ENCODE results near the gene HTT-AS. TPM values are rescaled to one million over a fixed set of nuclear protein-coding genes. Genes with fewer than 3 reads are reported as not detected.

The HTT-AS gene
- total RNA-seq, 1 experiment from 2014 or later, result not detected

DNA sequence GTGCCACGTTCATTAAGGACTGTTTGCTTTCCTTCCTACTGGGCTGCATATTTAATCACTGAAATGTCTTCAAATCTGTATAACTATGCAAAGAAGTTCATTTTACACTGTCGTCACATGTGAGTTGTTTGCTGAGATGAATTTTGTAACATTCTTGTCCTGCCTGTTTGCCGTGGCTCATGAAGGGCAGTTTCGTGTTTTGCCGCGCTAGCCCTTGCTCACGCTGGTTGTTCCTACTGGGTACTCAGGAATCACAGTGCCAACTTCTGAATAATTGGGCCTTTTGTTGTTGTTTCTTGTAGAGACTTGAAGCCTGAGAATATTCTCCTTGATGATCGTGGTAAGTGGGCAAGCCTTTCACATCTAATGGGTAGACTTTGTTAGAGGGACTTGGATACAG, 52.2 kb downstream of the HTT-AS start:
- Histone ChIP-seq H3K9me3 (no peaks in the 10 kb centered on the region), H3K36me3 (ENCODE audit: control insufficient read depth, insufficient read depth, low read length) (no peaks in the 10 kb centered on the region), H3K4me1 (no peaks in the 10 kb centered on the region), H3K4me3 (ENCODE audit: low read depth, low read length) (no peak overlapping the region), H3K27me3 (replicated peaks; ENCODE audit: control insufficient read depth, insufficient read depth, low read length) (no peaks in the 10 kb centered on the region)
- BruUV-seq (replicated peaks), result no TSS peak
- Mint-ChIP-seq H3K9me3 (ENCODE audit: unreplicated experiment) (peaks cover 9% of the 10 kb centered on the region), H3K27me3 (ENCODE audit: insufficient read depth, unreplicated experiment) (peaks cover 6% of the 10 kb centered on the region), H3K27ac (ENCODE audit: unreplicated experiment) (no peak overlapping the region), H3K36me3 (ENCODE audit: insufficient read depth, unreplicated experiment) (no peaks in the 10 kb centered on the region), H3K4me1 (ENCODE audit: low read depth, unreplicated experiment) (peaks cover 5% of the 10 kb centered on the region), H3K4me3 (ENCODE audit: unreplicated experiment) (no peak overlapping the region)
- TF ChIP-seq, protein P1, sequence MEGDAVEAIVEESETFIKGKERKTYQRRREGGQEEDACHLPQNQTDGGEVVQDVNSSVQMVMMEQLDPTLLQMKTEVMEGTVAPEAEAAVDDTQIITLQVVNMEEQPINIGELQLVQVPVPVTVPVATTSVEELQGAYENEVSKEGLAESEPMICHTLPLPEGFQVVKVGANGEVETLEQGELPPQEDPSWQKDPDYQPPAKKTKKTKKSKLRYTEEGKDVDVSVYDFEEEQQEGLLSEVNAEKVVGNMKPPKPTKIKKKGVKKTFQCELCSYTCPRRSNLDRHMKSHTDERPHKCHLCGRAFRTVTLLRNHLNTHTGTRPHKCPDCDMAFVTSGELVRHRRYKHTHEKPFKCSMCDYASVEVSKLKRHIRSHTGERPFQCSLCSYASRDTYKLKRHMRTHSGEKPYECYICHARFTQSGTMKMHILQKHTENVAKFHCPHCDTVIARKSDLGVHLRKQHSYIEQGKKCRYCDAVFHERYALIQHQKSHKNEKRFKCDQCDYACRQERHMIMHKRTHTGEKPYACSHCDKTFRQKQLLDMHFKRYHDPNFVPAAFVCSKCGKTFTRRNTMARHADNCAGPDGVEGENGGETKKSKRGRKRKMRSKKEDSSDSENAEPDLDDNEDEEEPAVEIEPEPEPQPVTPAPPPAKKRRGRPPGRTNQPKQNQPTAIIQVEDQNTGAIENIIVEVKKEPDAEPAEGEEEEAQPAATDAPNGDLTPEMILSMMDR (IDR thresholded peaks at IDR 0.05; ENCODE audit: insufficient read depth in 1 of 2, low read depth in 1 of 2, low read length in 1 of 2, severe bottlenecking in 1 of 2, unreplicated experiment in 1 of 2), result no peak
- intact Hi-C loops (cut with micrococcal nuclease; ENCODE audit: unreplicated experiment), result no loop called here
- CTCF ChIA-PET, result interaction anchor here (1.4 kb wide), 1 partner anchor 8 kb away, joined by 4 read pairs; no protein-coding TSS in a partner anchor
- POLR2A ChIA-PET, result no interaction called here
- DNase-seq, result no peak

DNA sequence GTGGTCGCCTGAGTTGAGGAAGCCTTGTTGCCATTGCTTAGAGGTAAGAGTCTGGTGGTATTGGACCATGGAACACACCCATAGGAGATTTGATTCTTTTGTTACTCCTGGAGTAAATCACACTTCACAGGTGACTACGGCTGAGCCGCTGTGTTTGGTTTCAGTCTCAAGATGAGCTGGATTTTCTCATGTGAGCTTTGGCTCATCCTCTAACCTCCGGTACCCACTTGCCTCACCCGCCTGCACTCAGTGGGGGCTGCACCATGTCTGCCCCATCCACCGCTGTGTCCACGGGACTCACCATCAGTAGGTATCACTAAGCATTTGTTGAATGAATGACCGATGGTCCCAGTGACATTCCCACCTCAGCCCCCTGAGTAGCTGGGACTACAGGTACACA, 52.7 kb downstream of the HTT-AS start:
- H3K4me3 Mint-ChIP-seq (ENCODE audit: unreplicated experiment), result no peak overlapping the region
- peaks cover 5% of the 10 kb centered on the region for H3K4me1 Mint-ChIP-seq (ENCODE audit: low read depth, unreplicated experiment)
- Histone ChIP-seq H3K27me3 (replicated peaks; ENCODE audit: control insufficient read depth, insufficient read depth, low read length) (no peaks in the 10 kb centered on the region), H3K9me3 (no peaks in the 10 kb centered on the region), H3K4me3 (ENCODE audit: low read depth, low read length) (no peak overlapping the region), H3K4me1 (no peaks in the 10 kb centered on the region), H3K36me3 (ENCODE audit: control insufficient read depth, insufficient read depth, low read length) (no peaks in the 10 kb centered on the region)
- CTCF ChIA-PET, result no interaction called here
- POLR2A ChIA-PET, result no interaction called here
- H3K27me3 Mint-ChIP-seq (ENCODE audit: insufficient read depth, unreplicated experiment), result peaks cover 6% of the 10 kb centered on the region
- no peak for DNase-seq
- H3K36me3 Mint-ChIP-seq (ENCODE audit: insufficient read depth, unreplicated experiment), result no peaks in the 10 kb centered on the region
- H3K9me3 Mint-ChIP-seq (ENCODE audit: unreplicated experiment), result peaks cover 9% of the 10 kb centered on the region
- no peak overlapping the region for H3K27ac Mint-ChIP-seq (ENCODE audit: unreplicated experiment)
- no TSS peak for BruUV-seq (replicated peaks)
- intact Hi-C loops (cut with micrococcal nuclease; ENCODE audit: unreplicated experiment), result no loop called here
- TF ChIP-seq, protein P1 (IDR thresholded peaks at IDR 0.05; ENCODE audit: insufficient read depth in 1 of 2, low read depth in 1 of 2, low read length in 1 of 2, severe bottlenecking in 1 of 2, unreplicated experiment in 1 of 2), result no peak

DNA sequence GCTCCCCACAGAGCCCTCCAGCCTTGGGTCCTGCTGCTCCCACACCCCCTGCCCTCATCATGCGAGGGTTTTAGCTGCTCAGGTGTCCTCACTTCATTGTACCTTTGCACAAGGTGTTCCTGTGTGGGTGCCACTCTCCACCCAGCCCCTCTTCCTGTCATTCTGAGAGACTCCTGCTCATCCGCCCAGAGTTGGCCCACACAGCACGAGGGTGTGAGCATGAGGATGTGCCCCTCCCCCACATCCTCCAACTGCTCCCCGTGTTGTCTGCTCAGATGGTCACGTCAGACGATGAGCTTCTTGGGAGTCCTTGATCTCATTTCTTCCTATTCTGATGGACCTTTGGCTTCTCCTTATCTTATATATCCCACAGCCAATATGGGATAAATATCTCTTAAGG, 53.2 kb downstream of the HTT-AS start:
- Mint-ChIP-seq H3K27ac (ENCODE audit: unreplicated experiment) (no peak overlapping the region), H3K9me3 (ENCODE audit: unreplicated experiment) (peaks cover 9% of the 10 kb centered on the region), H3K4me3 (ENCODE audit: unreplicated experiment) (no peak overlapping the region), H3K27me3 (ENCODE audit: insufficient read depth, unreplicated experiment) (peaks cover 6% of the 10 kb centered on the region), H3K4me1 (ENCODE audit: low read depth, unreplicated experiment) (peaks cover 5% of the 10 kb centered on the region), H3K36me3 (ENCODE audit: insufficient read depth, unreplicated experiment) (no peaks in the 10 kb centered on the region)
- TF ChIP-seq, protein P1 (IDR thresholded peaks at IDR 0.05; ENCODE audit: insufficient read depth in 1 of 2, low read depth in 1 of 2, low read length in 1 of 2, severe bottlenecking in 1 of 2, unreplicated experiment in 1 of 2), result no peak
- H3K4me1 ChIP-seq, result no peaks in the 10 kb centered on the region
- DNase-seq, result no peak
- no peaks in the 10 kb centered on the region for H3K9me3 ChIP-seq
- ChIA-PET POLR2A (no interaction called here), CTCF (no interaction called here)
- no peaks in the 10 kb centered on the region for H3K36me3 ChIP-seq (ENCODE audit: control insufficient read depth, insufficient read depth, low read length)
- intact Hi-C loops (cut with micrococcal nuclease; ENCODE audit: unreplicated experiment), result no loop called here
- BruUV-seq (replicated peaks), result no TSS peak
- no peak overlapping the region for H3K4me3 ChIP-seq (ENCODE audit: low read depth, low read length)
- no peaks in the 10 kb centered on the region for H3K27me3 ChIP-seq (replicated peaks; ENCODE audit: control insufficient read depth, insufficient read depth, low read length)

Data from Caco-2 (cell line).